Measurements from ENCODE around the gene KRTAP19-2. TPM values are rescaled to one million over a fixed set of nuclear protein-coding genes. Genes with fewer than 3 reads are reported as not detected.

KRTAP19-2 gene
- total and polyA plus RNA-seq, 2 donors (not counting 3 experiments of a cell fraction or from before 2014, with no cell fraction given), result not detected

DNA sequence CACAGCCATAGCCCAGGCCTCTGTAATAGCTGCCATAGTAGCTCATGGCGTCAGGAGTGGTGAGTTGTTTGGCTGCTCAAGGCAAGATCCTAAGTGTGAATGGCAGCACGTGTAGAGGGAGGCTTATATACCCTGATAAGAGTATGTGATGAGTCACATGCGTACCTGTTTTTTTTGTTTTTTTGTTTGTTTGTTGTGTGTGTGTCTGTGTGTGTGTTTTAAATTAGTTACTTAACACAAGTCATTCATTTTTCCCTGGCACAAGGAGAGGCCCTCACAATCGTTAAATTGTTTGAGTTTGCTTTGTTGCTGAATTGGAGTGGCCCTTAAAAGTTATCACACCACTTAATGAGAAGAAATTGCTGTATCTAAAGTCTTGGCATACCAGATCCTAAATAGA lies 9.8 kb upstream of the KRTAP19-2 start, which contains the start of gene KRTAP19-4:
TSS of gene KRTAP19-4 (minus strand) at position 101 of the 400 bp plus-strand sequence. CDS start at position 46, 55 bp downstream.
- ChIA-PET CTCF (no interaction called here), POLR2A (no interaction called here)
- DNase-seq (ENCODE audit: low read depth, low spot score) (no peak), FAIRE-seq (no peak)
- H3K27ac ChIP-seq (ENCODE audit: insufficient read depth, low read depth, low read length), result no peak within 1 kb of the TSS
- no peak within 1 kb of the TSS for H2AFZ ChIP-seq (ENCODE audit: low read depth, low read length)
- H3K79me2 ChIP-seq (ENCODE audit: control insufficient read depth, insufficient read depth, low read length), result no peaks in the 10 kb centered on the region
- no peaks in the 10 kb centered on the region for H3K27me3 ChIP-seq (ENCODE audit: control insufficient read depth in 2 of 2, insufficient read depth in 2 of 2, low read length in 2 of 2)
- no peaks in the 10 kb centered on the region for H3K4me1 ChIP-seq (ENCODE audit: control insufficient read depth, extremely low read depth, insufficient read depth, low read length)
- intact Hi-C loops (cut with micrococcal nuclease) (no loop called here), dilution Hi-C loops (cut with MboI; ENCODE audit: extremely low pct_ligation_motif_present, low sequenced_read_pairs) (no loop called here)
- H3K9me1 ChIP-seq (replicated peaks; ENCODE audit: control insufficient read depth, extremely low read depth, insufficient read depth, low read length), result no peaks in the 10 kb centered on the region
- BruUV-seq (replicated peaks), result no TSS peak
- H3K9ac ChIP-seq (replicated peaks; ENCODE audit: extremely low read depth, insufficient read depth, low read length), result no peak within 1 kb of the TSS
- H3K4me3 ChIP-seq (replicated peaks in 1 of 3; ENCODE audit: insufficient read depth in 1 of 3, low read depth in 1 of 3, low read length in 3 of 3), result no peak within 1 kb of the TSS
- H3K4me2 ChIP-seq (ENCODE audit: insufficient read depth, low read length), result no peak within 1 kb of the TSS
- no peaks in the 10 kb centered on the region for H4K20me1 ChIP-seq (replicated peaks; ENCODE audit: control insufficient read depth, extremely low read depth, insufficient read depth, low read length)
- TF ChIP-seq POLR2A (IDR thresholded peaks at IDR 0.05; ENCODE audit: low read depth, low read length) (no peak), POLR2AphosphoS5 (IDR thresholded peaks at IDR 0.05; ENCODE audit: insufficient read depth, low read depth, low read length) (no peak), JUN (IDR thresholded peaks at IDR 0.05; ENCODE audit: borderline replicate concordance, insufficient read depth, insufficient read length, low read depth) (no peak)
- peaks cover 4% of the 10 kb centered on the region for H3K9me3 ChIP-seq (replicated peaks; ENCODE audit: control insufficient read depth, insufficient read depth, low read length)
- H3K36me3 ChIP-seq (ENCODE audit: control insufficient read depth in 2 of 2, extremely low read depth in 1 of 2, insufficient read depth in 2 of 2, low read length in 2 of 2), result no peaks in the 10 kb centered on the region

DNA sequence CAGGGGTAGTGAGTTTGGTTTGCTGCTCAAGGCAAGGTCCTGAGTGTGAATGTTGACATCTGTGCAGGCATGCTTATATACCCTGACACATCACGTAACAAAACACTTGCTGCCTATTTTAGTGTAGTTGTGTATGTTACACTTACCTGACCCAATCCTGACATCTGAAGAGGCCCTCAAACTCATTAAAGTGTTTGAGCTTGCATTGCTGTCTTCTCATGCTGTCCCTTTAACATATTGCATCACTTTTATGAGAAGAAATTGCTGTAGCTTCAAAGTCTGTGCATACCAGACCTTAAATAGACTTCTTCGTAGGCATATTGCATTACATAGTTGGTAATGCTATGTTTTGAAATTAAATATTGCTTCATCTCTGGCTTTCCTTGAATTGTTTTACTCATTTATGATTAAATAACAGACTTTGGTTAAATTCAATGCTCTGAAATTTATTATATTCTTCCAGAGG lies 4.8 kb upstream of the KRTAP19-2 start, which contains the start of gene KRTAP19-3:
TSS of gene KRTAP19-3 (minus strand) at position 51 of the 466 bp plus-strand sequence. CDS start 56 bp downstream, outside the sequence.
- ChIA-PET CTCF (no interaction called here), POLR2A (no interaction called here)
- no peaks in the 10 kb centered on the region for H3K27me3 ChIP-seq (ENCODE audit: control insufficient read depth in 2 of 2, insufficient read depth in 2 of 2, low read length in 2 of 2)
- no peak within 1 kb of the TSS for H2AFZ ChIP-seq (ENCODE audit: low read depth, low read length)
- no peak within 1 kb of the TSS for H3K27ac ChIP-seq (ENCODE audit: insufficient read depth, low read depth, low read length)
- intact Hi-C loops (cut with micrococcal nuclease), result no loop called here
- H3K79me2 ChIP-seq (ENCODE audit: control insufficient read depth, insufficient read depth, low read length), result no peaks in the 10 kb centered on the region
- H3K4me3 ChIP-seq (replicated peaks in 1 of 3; ENCODE audit: insufficient read depth in 1 of 3, low read depth in 1 of 3, low read length in 3 of 3), result no peak within 1 kb of the TSS
- H3K36me3 ChIP-seq (ENCODE audit: control insufficient read depth in 2 of 2, extremely low read depth in 1 of 2, insufficient read depth in 2 of 2, low read length in 2 of 2), result no peaks in the 10 kb centered on the region
- BruUV-seq (replicated peaks), result no TSS peak
- no peak within 1 kb of the TSS for H3K4me2 ChIP-seq (ENCODE audit: insufficient read depth, low read length)
- no peaks in the 10 kb centered on the region for H3K9me1 ChIP-seq (replicated peaks; ENCODE audit: control insufficient read depth, extremely low read depth, insufficient read depth, low read length)
- H3K9ac ChIP-seq (replicated peaks; ENCODE audit: extremely low read depth, insufficient read depth, low read length), result no peak within 1 kb of the TSS
- TF ChIP-seq POLR2A (IDR thresholded peaks at IDR 0.05; ENCODE audit: low read depth, low read length) (no peak), FOS (IDR thresholded peaks at IDR 0.05; ENCODE audit: borderline replicate concordance, insufficient read depth, low read length) (no peak), JUN (IDR thresholded peaks at IDR 0.05; ENCODE audit: borderline replicate concordance, insufficient read depth, insufficient read length, low read depth) (no peak), GATA2 (IDR thresholded peaks at IDR 0.05; ENCODE audit: insufficient read depth, insufficient read length, low read depth, low read length) (no peak), POLR2AphosphoS5 (IDR thresholded peaks at IDR 0.05; ENCODE audit: insufficient read depth, low read depth, low read length) (no peak), EZH2 (IDR thresholded peaks at IDR 0.05; ENCODE audit: borderline replicate concordance, low read depth, low read length, severe bottlenecking) (no peak), MYC (IDR thresholded peaks at IDR 0.05; ENCODE audit: low read depth, low read length) (no peak)
- TF ChIP-seq, protein P1, sequence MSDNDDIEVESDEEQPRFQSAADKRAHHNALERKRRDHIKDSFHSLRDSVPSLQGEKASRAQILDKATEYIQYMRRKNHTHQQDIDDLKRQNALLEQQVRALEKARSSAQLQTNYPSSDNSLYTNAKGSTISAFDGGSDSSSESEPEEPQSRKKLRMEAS (IDR thresholded peaks at IDR 0.05; ENCODE audit: insufficient read depth, insufficient read length), result no peak
- TF ChIP-seq, protein P2, sequence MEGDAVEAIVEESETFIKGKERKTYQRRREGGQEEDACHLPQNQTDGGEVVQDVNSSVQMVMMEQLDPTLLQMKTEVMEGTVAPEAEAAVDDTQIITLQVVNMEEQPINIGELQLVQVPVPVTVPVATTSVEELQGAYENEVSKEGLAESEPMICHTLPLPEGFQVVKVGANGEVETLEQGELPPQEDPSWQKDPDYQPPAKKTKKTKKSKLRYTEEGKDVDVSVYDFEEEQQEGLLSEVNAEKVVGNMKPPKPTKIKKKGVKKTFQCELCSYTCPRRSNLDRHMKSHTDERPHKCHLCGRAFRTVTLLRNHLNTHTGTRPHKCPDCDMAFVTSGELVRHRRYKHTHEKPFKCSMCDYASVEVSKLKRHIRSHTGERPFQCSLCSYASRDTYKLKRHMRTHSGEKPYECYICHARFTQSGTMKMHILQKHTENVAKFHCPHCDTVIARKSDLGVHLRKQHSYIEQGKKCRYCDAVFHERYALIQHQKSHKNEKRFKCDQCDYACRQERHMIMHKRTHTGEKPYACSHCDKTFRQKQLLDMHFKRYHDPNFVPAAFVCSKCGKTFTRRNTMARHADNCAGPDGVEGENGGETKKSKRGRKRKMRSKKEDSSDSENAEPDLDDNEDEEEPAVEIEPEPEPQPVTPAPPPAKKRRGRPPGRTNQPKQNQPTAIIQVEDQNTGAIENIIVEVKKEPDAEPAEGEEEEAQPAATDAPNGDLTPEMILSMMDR (IDR thresholded peaks at IDR 0.05; ENCODE audit: extremely low read depth in 1 of 2, insufficient read depth in 1 of 2, low read depth in 1 of 2, low read length in 2 of 2), result no peak
- H3K4me1 ChIP-seq (ENCODE audit: control insufficient read depth, extremely low read depth, insufficient read depth, low read length), result no peaks in the 10 kb centered on the region
- no peak for DNase-seq (ENCODE audit: low read depth, low spot score)
- dilution Hi-C loops (cut with MboI; ENCODE audit: extremely low pct_ligation_motif_present, low sequenced_read_pairs), result no loop called here
- peaks cover 4% of the 10 kb centered on the region for H3K9me3 ChIP-seq (replicated peaks; ENCODE audit: control insufficient read depth, insufficient read depth, low read length)
- no peak for FAIRE-seq
- no peaks in the 10 kb centered on the region for H4K20me1 ChIP-seq (replicated peaks; ENCODE audit: control insufficient read depth, extremely low read depth, insufficient read depth, low read length)
